ENCODE data around the gene UBTF.
A peak's percentile ranks its signal among the peaks of the same experiment; 100 is the strongest.

Gene UBTF

DNA sequence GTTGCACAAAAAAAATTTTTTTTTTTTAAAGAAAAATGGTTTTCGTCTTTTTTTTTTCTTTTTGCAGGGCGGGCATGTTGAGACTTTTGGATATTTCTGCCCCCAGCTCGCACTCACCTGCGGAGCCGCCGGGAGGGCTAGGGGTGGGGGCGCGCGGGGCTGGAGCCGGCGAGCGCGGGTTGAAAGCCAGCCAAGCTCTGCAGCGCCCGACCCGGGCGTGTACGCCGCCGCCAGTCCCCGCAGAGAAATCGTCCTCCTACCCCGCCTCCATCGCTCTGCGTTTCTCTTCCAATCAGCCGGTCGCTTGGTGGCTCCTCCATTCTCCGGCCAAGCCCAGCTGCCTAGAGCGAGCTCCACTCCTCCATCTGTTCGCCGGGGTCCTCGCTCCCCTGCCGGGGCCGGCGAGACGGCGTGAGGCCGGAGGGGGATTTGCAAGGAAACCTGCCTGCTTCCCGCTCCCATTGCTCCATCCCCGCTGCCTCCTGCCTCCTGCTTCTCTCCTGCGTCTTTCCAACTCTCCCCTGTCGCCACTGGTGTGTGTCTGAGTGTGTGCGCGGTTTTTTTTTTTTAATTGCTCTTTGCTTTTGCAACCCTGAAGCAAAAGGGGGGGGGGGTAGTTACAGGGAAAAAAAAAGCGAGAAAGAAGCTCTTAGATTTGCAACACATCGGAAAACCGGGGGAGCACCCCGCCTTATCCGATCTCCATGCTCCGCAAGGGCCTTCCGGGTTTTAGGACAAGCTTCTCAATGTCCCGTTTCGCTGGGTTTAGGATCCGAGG lies 1.8 kb upstream of the UBTF start:
- DNase-seq (ENCODE audit: low read depth, low spot score), result no peak
- Histone ChIP-seq H3K27ac (ENCODE audit: low read length) (no peak overlapping the region), H3K4me3 (ENCODE audit: low read length) (peak overlapping the region; percentile 78; the same call in 1 of the 2 replicates), H3K9me3 (ENCODE audit: control insufficient read depth, insufficient read depth, low read length) (no peaks in the 10 kb centered on the region), H3K27me3 (ENCODE audit: control insufficient read depth, insufficient read depth, low read length) (no peaks in the 10 kb centered on the region), H3K36me3 (ENCODE audit: control insufficient read depth, insufficient read depth, low read length) (peaks cover 5% of the 10 kb centered on the region), H3K4me1 (ENCODE audit: control insufficient read depth, insufficient read depth, low read length) (peaks cover 7% of the 10 kb centered on the region)
- WGBS (ENCODE audit: insufficient coverage, insufficient read length), result no CpG with 5 or more reads among the region's 54 CpGs

DNA sequence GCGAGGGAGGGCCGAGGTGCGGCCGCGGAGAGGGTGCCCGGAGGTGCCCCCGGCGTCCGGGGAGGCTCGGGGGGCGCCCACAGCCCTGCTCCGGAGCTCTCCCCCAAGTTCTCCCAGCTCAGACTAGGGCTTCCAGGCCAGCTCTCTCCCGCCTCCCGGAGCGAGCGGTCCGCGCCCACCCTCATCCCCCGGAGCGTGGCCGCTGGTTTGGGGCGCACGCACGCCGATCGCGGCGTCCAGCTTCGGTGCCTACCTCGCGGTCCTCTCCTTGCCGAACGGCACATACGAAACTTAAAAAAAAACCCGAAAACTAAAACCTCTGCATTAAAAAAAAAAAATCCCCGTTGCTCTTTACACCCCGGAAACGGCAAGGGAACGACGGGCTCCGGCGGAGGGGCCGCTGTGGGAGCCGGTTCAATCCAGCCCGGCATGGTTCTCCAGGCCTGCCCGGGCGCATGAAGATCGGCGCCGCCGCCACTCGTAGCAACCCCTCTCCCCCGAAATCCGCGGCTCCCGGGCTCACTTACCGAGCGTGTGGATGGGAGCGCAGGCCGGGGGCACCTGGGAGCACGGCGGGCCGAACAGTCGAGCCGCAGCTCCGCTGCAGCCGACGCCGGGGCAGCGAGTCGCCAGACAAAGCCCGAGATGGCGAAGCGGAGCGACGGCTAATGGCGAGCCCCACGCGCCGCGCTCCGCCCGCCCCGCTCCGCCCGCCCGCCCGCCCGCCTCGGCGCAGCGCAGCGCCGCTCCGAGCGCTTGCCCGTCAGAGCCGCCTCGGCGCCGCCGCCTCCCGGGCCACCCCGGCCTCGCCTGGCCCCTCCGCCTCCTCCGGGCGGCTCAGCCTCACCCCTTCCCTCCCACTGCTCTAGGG lies 973 bp upstream of the UBTF start:
- no peak for DNase-seq (ENCODE audit: low read depth, low spot score)
- peak overlapping the region; percentile 78 for H3K4me3 ChIP-seq (ENCODE audit: low read length)
- no CpG with 5 or more reads among the region's 108 CpGs for WGBS (ENCODE audit: insufficient coverage, insufficient read length)

DNA sequence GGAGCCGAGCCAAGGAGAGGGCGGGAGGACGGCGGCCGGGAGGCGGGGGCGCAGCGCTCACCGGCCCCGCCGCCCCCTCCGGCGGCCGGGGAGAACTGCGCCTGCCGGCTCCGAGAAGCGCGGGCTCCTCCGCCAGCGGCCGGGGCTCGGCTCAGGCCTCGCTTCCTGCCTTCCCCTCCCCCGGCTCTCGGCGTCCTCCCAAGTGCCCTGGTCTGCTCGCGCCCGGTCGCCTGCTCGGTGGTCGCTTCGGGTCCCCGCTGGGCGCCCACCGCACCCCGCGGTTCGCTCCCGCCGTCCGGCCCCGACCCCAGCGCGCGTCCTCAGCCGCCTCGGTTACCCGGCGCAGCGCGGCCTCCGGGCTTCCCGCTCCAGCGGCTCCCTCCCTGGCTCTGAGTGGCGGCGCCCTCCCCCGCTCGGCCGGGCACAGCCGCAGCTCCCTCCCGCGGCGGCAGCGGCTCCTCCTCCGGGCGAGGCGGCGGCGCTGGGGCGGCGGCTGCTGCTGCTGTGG lies 313 bp downstream of the UBTF start:
- no peaks in the 10 kb centered on the region for H3K27me3 ChIP-seq (ENCODE audit: control insufficient read depth, insufficient read depth, low read length)
- no CpG with 5 or more reads among the region's 73 CpGs for WGBS (ENCODE audit: insufficient coverage, insufficient read length)
- no peak for DNase-seq (ENCODE audit: low read depth, low spot score)
- H3K36me3 ChIP-seq (ENCODE audit: control insufficient read depth, insufficient read depth, low read length), result peaks cover 18% of the 10 kb centered on the region
- peaks cover 7% of the 10 kb centered on the region for H3K4me1 ChIP-seq (ENCODE audit: control insufficient read depth, insufficient read depth, low read length)
- H3K9me3 ChIP-seq (ENCODE audit: control insufficient read depth, insufficient read depth, low read length), result no peaks in the 10 kb centered on the region
- H3K27ac ChIP-seq (ENCODE audit: low read length), result no peak overlapping the region
- peak overlapping the region; percentile 78 for H3K4me3 ChIP-seq (ENCODE audit: low read length)

More for the DNA sequence above, 973 bp upstream of the UBTF start:
- H3K27ac ChIP-seq (ENCODE audit: low read length), result no peak overlapping the region
- peaks cover 7% of the 10 kb centered on the region for H3K4me1 ChIP-seq (ENCODE audit: control insufficient read depth, insufficient read depth, low read length)
- peaks cover 13% of the 10 kb centered on the region for H3K36me3 ChIP-seq (ENCODE audit: control insufficient read depth, insufficient read depth, low read length)
- H3K27me3 ChIP-seq (ENCODE audit: control insufficient read depth, insufficient read depth, low read length), result no peaks in the 10 kb centered on the region
- H3K9me3 ChIP-seq (ENCODE audit: control insufficient read depth, insufficient read depth, low read length), result no peaks in the 10 kb centered on the region

DNA sequence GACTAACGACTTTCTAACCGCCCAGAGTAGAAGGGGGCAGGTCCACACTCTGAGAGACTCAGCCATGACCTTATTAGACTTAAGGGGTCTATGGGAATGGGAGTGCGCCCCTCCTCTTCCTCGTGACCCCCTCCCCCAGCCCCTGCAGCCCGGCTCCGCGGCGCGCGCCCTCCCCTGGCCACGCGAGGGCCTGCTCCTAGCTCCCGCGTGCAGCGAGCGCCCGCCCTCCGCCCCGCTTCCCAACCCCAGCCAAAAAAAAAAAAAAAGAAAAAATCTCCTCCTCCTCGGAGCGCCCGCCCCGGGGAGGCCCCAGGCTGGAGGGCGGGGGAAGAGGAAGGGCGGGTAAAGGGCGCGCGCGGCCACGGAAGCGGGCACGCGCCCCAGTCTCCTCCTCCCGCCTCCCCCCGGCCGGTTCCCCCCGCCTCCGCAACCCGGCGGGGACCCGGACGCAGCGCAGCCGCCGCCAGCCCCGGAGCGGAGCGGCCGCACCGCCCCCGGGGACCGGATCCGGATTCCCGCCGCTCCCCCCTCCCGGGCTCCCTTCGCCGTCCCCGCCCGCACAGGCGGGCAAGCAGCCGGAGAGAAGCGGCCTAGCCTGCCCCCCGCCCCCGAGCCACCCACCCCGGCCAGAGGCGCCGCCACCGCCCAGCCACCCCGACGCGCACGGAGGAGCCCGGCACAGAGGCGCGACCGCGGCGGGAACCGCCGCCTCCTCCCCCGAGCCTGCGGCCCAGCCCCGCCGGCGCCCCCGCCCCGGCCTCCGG lies 949 bp downstream of the UBTF start:
- peaks cover 18% of the 10 kb centered on the region for H3K36me3 ChIP-seq (ENCODE audit: control insufficient read depth, insufficient read depth, low read length)
- H3K27ac ChIP-seq (ENCODE audit: low read length), result no peak overlapping the region
- H3K27me3 ChIP-seq (ENCODE audit: control insufficient read depth, insufficient read depth, low read length), result no peaks in the 10 kb centered on the region
- peak overlapping the region; percentile 78 for H3K4me3 ChIP-seq (ENCODE audit: low read length)
- DNase-seq (ENCODE audit: low read depth, low spot score), result no peak
- peaks cover 7% of the 10 kb centered on the region for H3K4me1 ChIP-seq (ENCODE audit: control insufficient read depth, insufficient read depth, low read length)
- no peaks in the 10 kb centered on the region for H3K9me3 ChIP-seq (ENCODE audit: control insufficient read depth, insufficient read depth, low read length)
- no CpG with 5 or more reads among the region's 89 CpGs for WGBS (ENCODE audit: insufficient coverage, insufficient read length)

DNA sequence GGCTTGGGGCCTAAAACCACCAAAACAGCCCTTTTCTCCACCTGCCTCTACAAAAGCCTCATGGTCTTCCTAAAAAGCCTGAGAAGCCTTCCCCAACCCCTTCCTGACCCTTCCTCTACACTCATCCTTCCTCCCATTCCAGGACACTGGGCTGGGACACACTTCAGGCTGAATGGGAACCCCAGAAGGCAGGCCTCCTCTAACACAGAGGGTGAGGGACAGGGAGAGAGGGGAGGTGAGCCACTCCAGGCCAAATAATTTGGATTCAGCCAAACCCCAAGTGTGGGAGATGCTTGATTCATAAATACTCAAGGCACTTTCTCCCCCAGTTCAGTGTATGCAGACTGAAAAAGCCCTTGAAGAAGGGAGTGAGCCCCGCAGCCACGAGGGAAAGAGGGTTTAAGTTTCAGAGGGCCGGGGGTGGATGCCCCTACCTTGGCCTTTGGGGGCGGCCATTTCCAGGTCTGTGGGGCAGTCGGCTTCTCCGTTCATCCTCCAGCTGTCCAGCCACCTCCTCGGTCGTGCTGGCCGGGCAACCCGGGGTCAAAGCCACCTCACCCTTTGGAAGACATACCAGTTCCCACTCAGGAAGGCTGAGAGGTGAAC lies 1.6 kb downstream of the UBTF start:
- Histone ChIP-seq H3K36me3 (ENCODE audit: control insufficient read depth, insufficient read depth, low read length) (peaks cover 18% of the 10 kb centered on the region), H3K9me3 (ENCODE audit: control insufficient read depth, insufficient read depth, low read length) (no peaks in the 10 kb centered on the region), H3K4me3 (ENCODE audit: low read length) (peak overlapping the region; percentile 78; the same call in 1 of the 2 replicates), H3K4me1 (ENCODE audit: control insufficient read depth, insufficient read depth, low read length) (peaks cover 6% of the 10 kb centered on the region), H3K27ac (ENCODE audit: low read length) (no peak overlapping the region), H3K27me3 (ENCODE audit: control insufficient read depth, insufficient read depth, low read length) (no peaks in the 10 kb centered on the region)
- DNase-seq (ENCODE audit: low read depth, low spot score), result no peak
- no CpG with 5 or more reads among the region's 10 CpGs for WGBS (ENCODE audit: insufficient coverage, insufficient read length)

DNA sequence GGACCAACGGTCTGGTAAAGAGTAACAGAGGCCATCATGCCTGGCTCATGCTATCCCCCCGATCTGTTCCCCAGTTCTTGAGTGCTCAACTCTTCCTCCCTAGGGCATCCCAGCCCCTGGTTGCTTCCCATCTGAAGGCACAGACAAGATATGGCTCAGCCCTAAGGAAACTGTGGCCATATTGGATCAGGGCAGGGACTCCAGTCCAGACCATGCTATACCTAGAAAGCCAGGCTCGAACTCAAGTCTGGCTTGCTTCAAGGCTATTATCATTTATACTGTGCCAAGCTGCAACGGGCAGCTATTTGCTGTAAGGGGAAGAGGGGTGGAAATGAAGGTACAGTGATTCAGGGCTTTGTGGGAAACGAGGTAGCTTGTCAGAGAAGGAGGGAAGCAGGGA lies 2.8 kb downstream of the UBTF start:
- Histone ChIP-seq H3K4me1 (ENCODE audit: control insufficient read depth, insufficient read depth, low read length) (no peaks in the 10 kb centered on the region), H3K9me3 (ENCODE audit: control insufficient read depth, insufficient read depth, low read length) (no peaks in the 10 kb centered on the region), H3K36me3 (ENCODE audit: control insufficient read depth, insufficient read depth, low read length) (peaks cover 23% of the 10 kb centered on the region), H3K4me3 (ENCODE audit: low read length) (no peak overlapping the region), H3K27ac (ENCODE audit: low read length) (no peak overlapping the region), H3K27me3 (ENCODE audit: control insufficient read depth, insufficient read depth, low read length) (no peaks in the 10 kb centered on the region)
- no peak for DNase-seq (ENCODE audit: low read depth, low spot score)
- WGBS (ENCODE audit: insufficient coverage, insufficient read length), result no CpG with 5 or more reads among the region's 5 CpGs

DNA sequence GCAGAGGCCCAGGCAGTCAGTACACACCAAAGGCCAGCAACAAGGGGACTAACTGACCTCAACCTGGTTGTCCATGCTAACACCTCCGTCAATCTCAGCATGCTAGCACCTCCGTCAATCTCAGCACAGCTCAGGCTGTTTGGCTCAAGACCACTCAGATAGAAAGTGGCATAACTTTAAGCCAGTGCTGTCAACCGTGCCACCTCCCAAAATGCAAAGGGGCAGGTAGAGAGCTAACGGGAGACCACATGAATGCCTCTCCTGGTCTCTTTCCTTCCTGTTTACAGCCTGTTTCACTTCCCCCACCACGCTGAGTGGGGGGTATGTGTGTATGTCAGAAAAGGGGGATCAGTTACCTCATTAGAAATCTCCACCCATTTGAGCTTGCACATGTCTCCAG lies 3.3 kb downstream of the UBTF start:
- Histone ChIP-seq H3K4me1 (ENCODE audit: control insufficient read depth, insufficient read depth, low read length) (no peaks in the 10 kb centered on the region), H3K27ac (ENCODE audit: low read length) (no peak overlapping the region), H3K9me3 (ENCODE audit: control insufficient read depth, insufficient read depth, low read length) (no peaks in the 10 kb centered on the region), H3K36me3 (ENCODE audit: control insufficient read depth, insufficient read depth, low read length) (peaks cover 28% of the 10 kb centered on the region), H3K27me3 (ENCODE audit: control insufficient read depth, insufficient read depth, low read length) (no peaks in the 10 kb centered on the region), H3K4me3 (ENCODE audit: low read length) (no peak overlapping the region)
- no peak for DNase-seq (ENCODE audit: low read depth, low spot score)
- WGBS (ENCODE audit: insufficient coverage, insufficient read length), result no CpG with 5 or more reads among the region's 5 CpGs

DNA sequence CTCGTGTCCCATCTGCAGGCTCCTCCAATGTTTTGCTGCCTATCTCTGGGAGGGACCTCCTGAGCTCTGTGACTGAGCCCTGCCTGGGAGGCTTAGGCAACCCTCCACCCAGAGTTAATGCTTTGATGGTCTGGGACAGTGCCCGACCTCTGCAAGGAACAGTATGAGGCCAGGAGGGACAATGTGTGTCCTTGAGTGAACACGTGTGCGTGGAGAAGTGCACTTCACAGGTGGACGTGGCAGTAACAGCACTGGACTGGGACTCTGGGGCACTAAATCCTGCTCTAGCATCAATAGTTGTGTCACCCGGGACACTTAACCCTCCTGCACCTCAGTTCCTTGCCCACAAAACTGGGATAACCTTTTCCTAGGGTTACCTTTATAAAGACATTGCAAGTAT lies 4.6 kb downstream of the UBTF start:
- H3K4me1 ChIP-seq (ENCODE audit: control insufficient read depth, insufficient read depth, low read length), result no peaks in the 10 kb centered on the region; the same call in 1 of the 2 replicates
- H3K27ac ChIP-seq (ENCODE audit: low read length), result no peak overlapping the region

DNA sequence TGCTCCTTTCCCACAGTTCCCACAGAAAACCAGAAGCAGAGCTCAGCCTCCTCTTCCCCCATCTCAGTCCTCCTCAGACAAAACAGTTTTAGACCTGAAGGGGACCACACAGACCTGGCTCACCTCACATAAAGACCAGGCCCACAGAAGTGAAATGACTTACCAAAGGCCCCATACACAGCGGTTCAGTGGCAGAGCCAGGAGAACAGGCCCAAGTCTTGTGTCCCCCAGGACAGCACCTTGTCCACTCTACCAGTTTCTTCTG lies 5.3 kb downstream of the UBTF start:
- Histone ChIP-seq H3K4me3 (ENCODE audit: low read length) (no peak overlapping the region), H3K27me3 (ENCODE audit: control insufficient read depth, insufficient read depth, low read length) (no peaks in the 10 kb centered on the region), H3K4me1 (ENCODE audit: control insufficient read depth, insufficient read depth, low read length) (no peaks in the 10 kb centered on the region; the same call in 1 of the 2 replicates), H3K9me3 (ENCODE audit: control insufficient read depth, insufficient read depth, low read length) (no peaks in the 10 kb centered on the region), H3K36me3 (ENCODE audit: control insufficient read depth, insufficient read depth, low read length) (peaks cover 40% of the 10 kb centered on the region), H3K27ac (ENCODE audit: low read length) (no peak overlapping the region)
- DNase-seq (ENCODE audit: low read depth, low spot score), result no peak
- no CpG with 5 or more reads among the region's 1 CpG for WGBS (ENCODE audit: insufficient coverage, insufficient read length)

More for the DNA sequence above, 4.6 kb downstream of the UBTF start:
- H3K27me3 ChIP-seq (ENCODE audit: control insufficient read depth, insufficient read depth, low read length), result no peaks in the 10 kb centered on the region
- H3K4me3 ChIP-seq (ENCODE audit: low read length), result no peak overlapping the region
- H3K9me3 ChIP-seq (ENCODE audit: control insufficient read depth, insufficient read depth, low read length), result no peaks in the 10 kb centered on the region
- DNase-seq (ENCODE audit: low read depth, low spot score), result no peak
- WGBS (ENCODE audit: insufficient coverage, insufficient read length), result no CpG with 5 or more reads among the region's 6 CpGs
- H3K36me3 ChIP-seq (ENCODE audit: control insufficient read depth, insufficient read depth, low read length), result peaks cover 33% of the 10 kb centered on the region

All from iPS DF 6.9 (cell line).